DMS114 treated with DMSO at 0.1 percent for 48 hours (cell line): ENCODE data around the gene ASIP.
"Not testable (repeated sequence)": the region's sequence is repeated elsewhere in the genome, so short reads cannot be mapped to it uniquely, and the experiment has no call there.

Experiments
- DNase-seq: peaks from one replicate; lab custom pipeline; 2025; ENCODE audit not compliant: unreplicated experiment; lab: John Stamatoyannopoulos, UW

ASIP gene

GRCh38 chr20:34282041-34282440, 40.8 kb downstream of the ASIP start:
- DNase-seq = no peak

- no peak for DNase-seq
Measured at GRCh38 chr20:34283844-34284243, 42.6 kb downstream of the ASIP start.

GRCh38 chr20:34285450-34285849, 44.2 kb downstream of the ASIP start:
- DNase-seq = no peak

GRCh38 chr20:34287500-34287899, 46.3 kb downstream of the ASIP start:
- DNase-seq = not testable (repeated sequence)

- no peak for DNase-seq
Measured at GRCh38 chr20:34290471-34290870, 49.2 kb downstream of the ASIP start.

- no peak for DNase-seq
Measured at GRCh38 chr20:34292496-34292895, 51.3 kb downstream of the ASIP start.

- no peak for DNase-seq
Measured at GRCh38 chr20:34293119-34293518, 51.9 kb downstream of the ASIP start.

GRCh38 chr20:34293589-34293988, 52.4 kb downstream of the ASIP start:
- DNase-seq = no peak

- DNase-seq = no peak
Measured at GRCh38 chr20:34294563-34294962, 53.3 kb downstream of the ASIP start.

- no peak for DNase-seq
Measured at GRCh38 chr20:34295284-34295683, 54.1 kb downstream of the ASIP start.

GRCh38 chr20:34296468-34296867, 55.2 kb downstream of the ASIP start:
- no peak for DNase-seq

GRCh38 chr20:34298294-34298784, 57.1 kb downstream of the ASIP start:
- DNase-seq = not testable (repeated sequence)

GRCh38 chr20:34299556-34300255, 58.5 kb downstream of the ASIP start:
- DNase-seq = no peak

GRCh38 chr20:34300256-34300806, 59.1 kb downstream of the ASIP start:
- DNase-seq = no peak

GRCh38 chr20:34300809-34301586, 59.8 kb downstream of the ASIP start:
- DNase-seq = no peak

- DNase-seq = no peak
Measured at GRCh38 chr20:34301587-34302311, 60.5 kb downstream of the ASIP start.

GRCh38 chr20:34302312-34302722, 61.1 kb downstream of the ASIP start:
- DNase-seq = no peak

GRCh38 chr20:34302723-34303533, 61.7 kb downstream of the ASIP start, which contains the start of gene AHCY:
Gene AHCY, minus strand, starts transcription at chr20:34303355. Its CDS starts 85 bp downstream, at chr20:34303270.
- DNase-seq = peak; percentile 89

GRCh38 chr20:34305333-34306230, 64.4 kb downstream of the ASIP start:
- DNase-seq = no peak
